Esophagus squamous epithelium (tissue), 5 donors: Measurements from ENCODE around the gene DOCK2. TPM values are rescaled to one million over a fixed set of nuclear protein-coding genes. Genes with fewer than 3 reads are reported as not detected.

Experiments
- DNase-seq: peaks from one replicate; lab custom pipeline; 2025; lab: John Stamatoyannopoulos, UW
- H3K27ac ChIP-seq, 4 donors: fragments of 200-600 bp; sonication (generic); one replicate each; pipeline ENCODE4 v1.5.1; 2016 to 2019; ENCODE audit warnings: mild to moderate bottlenecking in 1 of 4
- H3K27me3 ChIP-seq, 4 donors: fragments of 200-600 bp; sonication (generic); 1 replicate in 3 of 4; 2 replicates in 1 of 4; pipeline versions ENCODE4 v1.5.1 to v1.6.0; 2017 to 2021; ENCODE audit warnings: antibody characterized with exemption in 1 of 4
- H3K36me3 ChIP-seq, 3 donors: fragments of 200-600 bp; sonication (generic); one replicate each; pipeline ENCODE4 v1.5.1; 2016 to 2019
- H3K4me1 ChIP-seq, 3 donors: fragments of 200-600 bp; sonication (generic); one replicate each; pipeline ENCODE4 v1.5.1; 2017 to 2019
- H3K4me3 ChIP-seq, 4 donors: fragments of 200-600 bp; sonication (generic); 1 replicate in 3 of 4; 2 replicates in 1 of 4; pipeline ENCODE4 v1.5.1; 2016 to 2019; ENCODE audit warnings: mild to moderate bottlenecking in 2 of 4, moderate library complexity in 1 of 4
- H3K9me3 ChIP-seq, 3 donors: fragments of 200-600 bp; sonication (generic); one replicate each; pipeline ENCODE4 v1.5.1; 2016 to 2019
- CTCF ChIP-seq, 6 experiments: fragments of 450-650 bp in 4 of 6; fragments of 200-600 bp in 2 of 6; sonication (generic) in 2 of 6; IDR thresholded peaks; one replicate each; pipeline ENCODE4 v1.5.1; 2016 to 2019; ENCODE audit warnings: antibody characterized with exemption in 6 of 6, mild to moderate bottlenecking in 4 of 6, moderate library complexity in 4 of 6
- POLR2A ChIP-seq, 4 donors: fragments of 450-650 bp; IDR thresholded peaks; one replicate each; pipeline ENCODE4 v1.6.1; 2017; ENCODE audit warnings: antibody characterized with exemption in 4 of 4, mild to moderate bottlenecking in 4 of 4, moderate library complexity in 3 of 4
- WGBS, 2 donors: methylation state at CpG; one replicate each; pipeline ENCODE4 v1.1.5; 2018; 5-methylcytosine and 5-hydroxymethylcytosine counted together
- intact Hi-C: fragments of 100-400 bp; cut with DNase I; formaldehyde crosslinking; loops from one replicate; pipeline ENCODE4 v1.15.0; 2022
- total RNA-seq, 4 donors: library from RNA; depleted of rRNA; stranded (reverse); fragments of >200 nt; gene quantifications; one replicate each; pipeline ENCODE4 v1.1.0, GENCODE V29; 2016
- donor health status: DM: yes; HTN: yes; CAD: no.

DOCK2 gene
- total RNA-seq, 4 donors from 2014 or later = 4.1 to 14.5 (median 10.0) TPM

- no peaks in the 10 kb centered on the region for H3K27me3 ChIP-seq
- no peak overlapping the region for H3K27ac ChIP-seq
- intact Hi-C loops = no loop called here
- DNase-seq = no peak
- H3K36me3 ChIP-seq = no peaks in the 10 kb centered on the region
- no peak for TF ChIP-seq CTCF (IDR thresholded peaks at IDR 0.05)
- no peak overlapping the region for H3K4me3 ChIP-seq
- 12 to 22% methylated on average over 1 to 2 of the region's 2 CpGs for WGBS, 2 donors
- H3K4me1 ChIP-seq = no peaks in the 10 kb centered on the region
- no peaks in the 10 kb centered on the region for H3K9me3 ChIP-seq
Measured at GRCh38 chr5:169901896-169902295, 264.8 kb downstream of the DOCK2 start.

GRCh38 chr5:169904059-169904458 lies 267.0 kb downstream of the DOCK2 start:
- H3K27me3 ChIP-seq = no peaks in the 10 kb centered on the region
- H3K27ac ChIP-seq = no peak overlapping the region
- TF ChIP-seq POLR2A (IDR thresholded peaks at IDR 0.05) (no peak), CTCF (IDR thresholded peaks at IDR 0.05) (no peak)
- intact Hi-C loops = no loop called here
- H3K36me3 ChIP-seq = no peaks in the 10 kb centered on the region
- no peaks in the 10 kb centered on the region for H3K9me3 ChIP-seq
- H3K4me3 ChIP-seq = no peak overlapping the region
- no peaks in the 10 kb centered on the region for H3K4me1 ChIP-seq
- 46 to 64% methylated on average over 1 to 2 of the region's 2 CpGs for WGBS, 2 donors
- DNase-seq = no peak

- Histone ChIP-seq H3K4me1 (no peaks in the 10 kb centered on the region), H3K27ac (no peak overlapping the region), H3K9me3 (no peaks in the 10 kb centered on the region), H3K4me3 (no peak overlapping the region), H3K27me3 (no peaks in the 10 kb centered on the region), H3K36me3 (no peaks in the 10 kb centered on the region)
- intact Hi-C loops = no loop called here
- DNase-seq = no peak
- WGBS, 2 donors = 40 to 53% methylated on average over 4 of the region's 5 CpGs
- TF ChIP-seq POLR2A (IDR thresholded peaks at IDR 0.05) = no peak
- no peak for TF ChIP-seq CTCF (IDR thresholded peaks at IDR 0.05)
Measured at GRCh38 chr5:169904508-169904907, 267.4 kb downstream of the DOCK2 start.

GRCh38 chr5:169905017-169905416 lies 267.9 kb downstream of the DOCK2 start:
- Histone ChIP-seq H3K27ac (no peak overlapping the region), H3K36me3 (no peaks in the 10 kb centered on the region), H3K4me3 (no peak overlapping the region), H3K27me3 (no peaks in the 10 kb centered on the region), H3K9me3 (no peaks in the 10 kb centered on the region), H3K4me1 (no peaks in the 10 kb centered on the region)
- no peak for DNase-seq
- intact Hi-C loops = no loop called here
- TF ChIP-seq POLR2A (IDR thresholded peaks at IDR 0.05) (no peak), CTCF (IDR thresholded peaks at IDR 0.05) (no peak)
- 78% methylated on average over 1 of the region's 1 CpG; no CpG with 5 or more reads in 1 of the 2 donors for WGBS, 2 donors

- DNase-seq = no peak
- Histone ChIP-seq H3K27me3 (no peaks in the 10 kb centered on the region), H3K9me3 (no peaks in the 10 kb centered on the region), H3K4me1 (no peaks in the 10 kb centered on the region), H3K36me3 (no peaks in the 10 kb centered on the region), H3K27ac (no peak overlapping the region), H3K4me3 (no peak overlapping the region)
- intact Hi-C loops = no loop called here
- 80 to 88% methylated on average over 7 to 8 of the region's 8 CpGs for WGBS, 2 donors
- TF ChIP-seq POLR2A (IDR thresholded peaks at IDR 0.05) = no peak
- no peak for TF ChIP-seq CTCF (IDR thresholded peaks at IDR 0.05)
Measured at GRCh38 chr5:169906745-169907649, 269.9 kb downstream of the DOCK2 start.
